Left ventricle myocardium inferior (tissue), 1 donor: ENCODE measurements around the gene ZFP1. TPM values are rescaled to one million over a fixed set of nuclear protein-coding genes. Genes with fewer than 3 reads are reported as not detected.

Experiments
- DNase-seq: peaks from one replicate; pipeline ENCODE4 v3.0.0-alpha.2; 2020
- H3K27ac ChIP-seq: fragments of 200-600 bp; replicated peaks from 2 replicates; pipeline ENCODE4 v1.8.0; 2021
- H3K27me3 ChIP-seq: fragments of 200-600 bp; 2 replicates; pipeline ENCODE4 v1.8.0; 2021; ENCODE audit warnings: low read depth
- H3K36me3 ChIP-seq: fragments of 200-600 bp; 2 replicates; pipeline ENCODE4 v1.8.0; 2021
- H3K4me1 ChIP-seq: fragments of 200-600 bp; 2 replicates; pipeline ENCODE4 v1.8.0; 2021
- H3K4me3 ChIP-seq: fragments of 200-600 bp; 2 replicates; pipeline ENCODE4 v1.8.0; 2021; ENCODE audit warnings: mild to moderate bottlenecking, moderate library complexity
- H3K9me3 ChIP-seq: fragments of 200-600 bp; replicated peaks from 2 replicates; pipeline ENCODE4 v1.8.0; 2021
- CTCF ChIP-seq: fragments of 200-600 bp; IDR thresholded peaks from 2 replicates; pipeline ENCODE4 v1.8.0; 2021; ENCODE audit warnings: antibody characterized with exemption, mild to moderate bottlenecking, borderline replicate concordance
- intact Hi-C: fragments of 100-400 bp; cut with micrococcal nuclease; formaldehyde crosslinking; loops from one replicate; pipeline ENCODE4 v1.11.0; 2022
- total RNA-seq: library from RNA; stranded (reverse); fragmentation: NEBNext Ultra II Directional; extraction: Animal tissue kit (Norgen Biotek cat#: 25700); gene quantifications from one replicate; pipeline ENCODE4 v1.2.1, GENCODE V29; 2021
- donor health status: DM: no; HTN: yes; CAD: no; lungs with severe emphysema.

The ZFP1 gene
- total RNA-seq, 1 donor from 2014 or later = 6.7 TPM

GRCh38 chr16:75181630-75182029, 33.3 kb downstream of the ZFP1 start:
- Histone ChIP-seq H3K36me3 (no peaks in the 10 kb centered on the region), H3K27ac (no peak overlapping the region), H3K4me3 (no peak overlapping the region), H3K9me3 (peaks cover 25% of the 10 kb centered on the region), H3K4me1 (no peaks in the 10 kb centered on the region), H3K27me3 (no peaks in the 10 kb centered on the region)
- intact Hi-C loops = no loop called here
- no peak for TF ChIP-seq CTCF
- no peak for DNase-seq

- H3K4me3 ChIP-seq = no peak overlapping the region
- no peak overlapping the region for H3K27ac ChIP-seq
- intact Hi-C loops = no loop called here
- no peaks in the 10 kb centered on the region for H3K4me1 ChIP-seq
- no peaks in the 10 kb centered on the region for H3K36me3 ChIP-seq
- no peak for DNase-seq
- H3K27me3 ChIP-seq = no peaks in the 10 kb centered on the region
- H3K9me3 ChIP-seq = no peaks in the 10 kb centered on the region
- TF ChIP-seq CTCF = no peak
Measured at GRCh38 chr16:75188832-75189477, 40.6 kb downstream of the ZFP1 start.

GRCh38 chr16:75189638-75190245, 41.4 kb downstream of the ZFP1 start:
- intact Hi-C loops = no loop called here
- no peak for TF ChIP-seq CTCF
- Histone ChIP-seq H3K27me3 (no peaks in the 10 kb centered on the region), H3K4me1 (no peaks in the 10 kb centered on the region), H3K36me3 (no peaks in the 10 kb centered on the region), H3K9me3 (no peaks in the 10 kb centered on the region), H3K4me3 (no peak overlapping the region), H3K27ac (no peak overlapping the region)
- DNase-seq = no peak

GRCh38 chr16:75192606-75193264, 44.4 kb downstream of the ZFP1 start:
- Histone ChIP-seq H3K27me3 (peaks cover 22% of the 10 kb centered on the region), H3K36me3 (no peaks in the 10 kb centered on the region), H3K4me3 (no peak overlapping the region), H3K9me3 (no peaks in the 10 kb centered on the region), H3K4me1 (peaks cover under 1% of the 10 kb centered on the region), H3K27ac (no peak overlapping the region)
- intact Hi-C loops = no loop called here
- no peak for TF ChIP-seq CTCF
- no peak for DNase-seq

GRCh38 chr16:75193265-75193650, 44.9 kb downstream of the ZFP1 start:
- intact Hi-C loops = no loop called here
- DNase-seq = no peak
- Histone ChIP-seq H3K27me3 (peaks cover 27% of the 10 kb centered on the region), H3K27ac (no peak overlapping the region), H3K36me3 (no peaks in the 10 kb centered on the region), H3K4me1 (peaks cover 6% of the 10 kb centered on the region), H3K9me3 (no peaks in the 10 kb centered on the region), H3K4me3 (no peak overlapping the region)
- no peak for TF ChIP-seq CTCF
